GM21619 (cell line): ENCODE measurements around the gene TARP.

Experiments used
- ATAC-seq: cut with Tn5 transposase; IDR thresholded peaks from one replicate; pipeline ENCODE4 v1.9.1; 2021; ENCODE audit not compliant: unreplicated experiment

TARP gene

GRCh38 chr7:38273286-38273995 lies at the start of gene TARP:
Gene TARP, minus strand, starts transcription at chr7:38273636.
- ATAC-seq, result no peak

GRCh38 chr7:38323156-38323555 lies 49.7 kb upstream of the TARP start:
- ATAC-seq, result no peak

GRCh38 chr7:38322461-38322860 lies 49.0 kb upstream of the TARP start:
- no peak for ATAC-seq

GRCh38 chr7:38321967-38322366 lies 48.5 kb upstream of the TARP start:
- ATAC-seq, result no peak

GRCh38 chr7:38321515-38321944 lies 48.1 kb upstream of the TARP start:
- no peak for ATAC-seq

- no peak for ATAC-seq
Measured at GRCh38 chr7:38321050-38321449, 47.6 kb upstream of the TARP start.

- ATAC-seq, result no peak
Measured at GRCh38 chr7:38319873-38320272, 46.4 kb upstream of the TARP start.

- peak; percentile 80 for ATAC-seq
Measured at GRCh38 chr7:38318803-38319416, 45.5 kb upstream of the TARP start.

GRCh38 chr7:38318241-38318640 lies 44.8 kb upstream of the TARP start:
- ATAC-seq, result no peak

GRCh38 chr7:38317515-38317914 lies 44.1 kb upstream of the TARP start:
- no peak for ATAC-seq

GRCh38 chr7:38316733-38317360 lies 43.4 kb upstream of the TARP start:
- no peak for ATAC-seq

- ATAC-seq, result no peak
Measured at GRCh38 chr7:38315410-38315809, 42.0 kb upstream of the TARP start.

GRCh38 chr7:38312821-38313220 lies 39.4 kb upstream of the TARP start:
- ATAC-seq, result no peak

- peak; percentile 68 for ATAC-seq
Measured at GRCh38 chr7:38311329-38311937, 38.0 kb upstream of the TARP start.

GRCh38 chr7:38310591-38311101 lies 37.2 kb upstream of the TARP start:
- ATAC-seq, result no peak

GRCh38 chr7:38309555-38309954 lies 36.1 kb upstream of the TARP start:
- ATAC-seq, result no peak

GRCh38 chr7:38308140-38308539 lies 34.7 kb upstream of the TARP start:
- ATAC-seq, result no peak

GRCh38 chr7:38307640-38308039 lies 34.2 kb upstream of the TARP start:
- no peak for ATAC-seq

- ATAC-seq, result no peak
Measured at GRCh38 chr7:38306914-38307313, 33.5 kb upstream of the TARP start.

GRCh38 chr7:38306171-38306570 lies 32.7 kb upstream of the TARP start:
- ATAC-seq, result no peak

GRCh38 chr7:38303866-38304265 lies 30.4 kb upstream of the TARP start:
- no peak for ATAC-seq

GRCh38 chr7:38300175-38300574 lies 26.7 kb upstream of the TARP start:
- no peak for ATAC-seq
